ENCODE results near the gene WDR74. TPM values are rescaled to one million over a fixed set of nuclear protein-coding genes. Genes with fewer than 3 reads are reported as not detected.
"Not testable (repeated sequence)": the region's sequence is repeated elsewhere in the genome, so short reads cannot be mapped to it uniquely, and the experiment has no call there.

WDR74 gene
- polyA plus RNA-seq, 2 of the 4 experiments (the other 2 are of a cell fraction), result 52.9 to 90.6 TPM

- TF ChIP-seq REST (IDR thresholded peaks at IDR 0.05) (no peak), BHLHE40 (IDR thresholded peaks at IDR 0.05; ENCODE audit: low read depth, low read length) (no peak), POLR2AphosphoS2 (conservative IDR thresholded peaks at IDR 0.05; ENCODE audit: low read length) (no peak), ESRRA (IDR thresholded peaks at IDR 0.05; ENCODE audit: borderline replicate concordance, low read length) (no peak), TP53 (CRISPR knock-in tag; IDR thresholded peaks at IDR 0.05) (no peak), JUN (IDR thresholded peaks at IDR 0.05) (no peak)
Measured at GRCh38 chr11:62830904-62831519, 8.4 kb downstream of the WDR74 start (continued).

GRCh38 chr11:62828130-62828529, 11.3 kb downstream of the WDR74 start:
- H3K4me1 ChIP-seq, result peaks cover 13% of the 10 kb centered on the region
- WGBS (ENCODE audit: missing lambda C conversion rate), result 94% methylated on average over 8 of the region's 8 CpGs
- POLR2A ChIA-PET, result interaction anchor here (1.2 to 2.1 kb wide), 2 partner anchors 21 to 75 kb away, joined by 3 to 11 read pairs; no protein-coding TSS in a partner anchor
- not testable (repeated sequence) for H3K27ac ChIP-seq; H3K4me2 ChIP-seq; DNase-seq (ENCODE audit: low read depth in 1 of 2, low spot score in 1 of 2); H3K4me3 ChIP-seq; ATAC-seq; FAIRE-seq; H3K9me3 ChIP-seq
- CTCF ChIA-PET, result interaction anchor here (1.0 to 4.2 kb wide), 6 partner anchors 12 to 56 kb away, joined by 3 to 17 read pairs (median 6); partner anchors contain the start of gene NXF1

GRCh38 chr11:62823677-62824076, 15.7 kb downstream of the WDR74 start:
- no peak for FAIRE-seq
- ATAC-seq, result no peak
- POLR2A ChIA-PET, result no interaction called here

GRCh38 chr11:62817129-62817528, 22.3 kb downstream of the WDR74 start:
- WGBS (ENCODE audit: missing lambda C conversion rate), result 80% methylated on average over 4 of the region's 4 CpGs
- no peak for TF ChIP-seq TP53 (CRISPR knock-in tag; IDR thresholded peaks at IDR 0.05)
- TF ChIP-seq HDAC2 (IDR thresholded peaks at IDR 0.05), result no peak
- TF ChIP-seq EHMT2 (IDR thresholded peaks at IDR 0.05; ENCODE audit: low read depth), result no peak
- Histone ChIP-seq H3K4me2 (no peak overlapping the region), H3K9me3 (no peaks in the 10 kb centered on the region), H3K27ac (no peak overlapping the region), H3K4me1 (no peaks in the 10 kb centered on the region), H3K4me3 (no peak overlapping the region)
- FAIRE-seq, result no peak
- ATAC-seq, result no peak
- ChIA-PET POLR2A (interaction anchor here (1.2 kb wide), 1 partner anchor 15 kb away, joined by 3 read pairs; the partner anchor contains the start of gene STX5), CTCF (interaction anchor here (0.9 to 3.4 kb wide), 4 partner anchors 10 to 30 kb away, joined by 3 to 17 read pairs (median 8); partner anchors contain the start of gene TMEM179B)
- no peak for DNase-seq (ENCODE audit: low read depth in 1 of 2, low spot score in 1 of 2)

More at GRCh38 chr11:62823677-62824076, 15.7 kb downstream of the WDR74 start:
- Histone ChIP-seq H3K4me1 (no peaks in the 10 kb centered on the region), H3K9me3 (no peaks in the 10 kb centered on the region), H3K4me3 (no peak overlapping the region), H3K27ac (no peak overlapping the region), H3K4me2 (no peak overlapping the region)
- WGBS (ENCODE audit: missing lambda C conversion rate), result 95% methylated on average over 3 of the region's 3 CpGs
- CTCF ChIA-PET, result interaction anchor here (0.6 to 1.4 kb wide), 8 partner anchors 9 to 158 kb away, joined by 3 to 5 read pairs (median 3); partner anchors contain the start of gene TEX54
- TF ChIP-seq ZFP36 (IDR thresholded peaks at IDR 0.05; ENCODE audit: borderline replicate concordance, partially characterized antibody) (no peak), CBX8 (IDR thresholded peaks at IDR 0.05) (no peak), NR3C1 (IDR thresholded peaks at IDR 0.05) (no peak), EHF (CRISPR knock-in tag; IDR thresholded peaks at IDR 0.05) (no peak), NPAS2 (CRISPR knock-in tag; IDR thresholded peaks at IDR 0.05; ENCODE audit: borderline replicate concordance) (no peak), USF2 (IDR thresholded peaks at IDR 0.05) (no peak), RFX5 (IDR thresholded peaks at IDR 0.05) (no peak), KDM1A (IDR thresholded peaks at IDR 0.05; ENCODE audit: low read depth) (no peak), ATOH8 (CRISPR knock-in tag; IDR thresholded peaks at IDR 0.05; ENCODE audit: low read depth) (no peak), ESRRA (IDR thresholded peaks at IDR 0.05; ENCODE audit: borderline replicate concordance, low read length) (no peak), HDAC2 (IDR thresholded peaks at IDR 0.05) (no peak), FOSL2 (IDR thresholded peaks at IDR 0.05) (no peak), FOSL2 (CRISPR knock-in tag; IDR thresholded peaks at IDR 0.05) (no peak)
- DNase-seq (ENCODE audit: low read depth in 1 of 2, low spot score in 1 of 2), result no peak
